K562 (cell line): ENCODE results near the gene SPHK1. TPM values are rescaled to one million over a fixed set of nuclear protein-coding genes. Genes with fewer than 3 reads are reported as not detected.

Experiments
- ATAC-seq: fragments of 200-7000 bp; cut with Tn5 transposase; 3 replicates; pipeline ENCODE4 v1.9.1; 2020; ENCODE audit warnings: moderate library complexity
- BruUV-seq: library from RNA; stranded (reverse); fragments of 400-500 nt; replicated peaks from 2 replicates; lab custom pipeline; 2021; lab: Mats Ljungman, UMichigan
- CTCF ChIA-PET: fragments of 300-600 bp; formaldehyde crosslinking; extraction: SDS; loops from one replicate; lab custom pipeline; 2021; ENCODE audit warnings: low intra/inter-chr PET ratio; lab: Yijun Ruan, JAX
- POLR2A ChIA-PET: fragments of 300-600, 350-650 bp; sonication (Branson Sonifier 250); formaldehyde crosslinking; extraction: SDS; loops from one replicate; lab custom pipeline; 2021; ENCODE audit warnings: antibody characterized with exemption, inconsistent platforms; lab: Yijun Ruan, JAX
- DNase-seq, 4 experiments: peaks; one replicate each; pipeline versions ENCODE4 v3.0.0 to v3.0.0-alpha.2; 2011 to 2018; ENCODE audit warnings: low spot score in 3 of 4, mixed read lengths in 3 of 4; ENCODE audit errors: extremely low read depth in 1 of 4
- FAIRE-seq: peaks from 2 replicates; lab custom pipeline; 2011; peaks lifted over from hg19 to GRCh38; lab: Jason Lieb, UNC
- H2AFZ ChIP-seq: 2 replicates; pipeline ENCODE4 v1.6.0; 2011; ENCODE audit warnings: low read depth, low read length, control low read depth, inconsistent platforms
- H3K27ac ChIP-seq: fragments of 200-600 bp; 3 replicates; pipeline ENCODE4 v1.8.0; 2011; ENCODE audit warnings: low read depth, mild to moderate bottlenecking, control low read depth, inconsistent platforms, low read length, moderate library complexity, mixed read lengths; ENCODE audit errors: extremely low read depth
- H3K27me3 ChIP-seq, 2 experiments: fragments of 300-600 bp in 1 of 2; 2 replicates in 1 of 2; 3 replicates in 1 of 2; pipeline versions ENCODE4 v1.6.0 to v1.8.0; 2011; ENCODE audit warnings: inconsistent platforms in 2 of 2, low read length in 2 of 2, mild to moderate bottlenecking in 1 of 2, mixed read lengths in 1 of 2, moderate library complexity in 1 of 2; ENCODE audit not compliant: control insufficient read depth in 2 of 2, insufficient read depth in 2 of 2
- H3K36me3 ChIP-seq: fragments of 300-600 bp; 3 replicates; pipeline ENCODE4 v1.8.0; 2011; ENCODE audit warnings: mild to moderate bottlenecking, low read length, inconsistent platforms; ENCODE audit not compliant: control insufficient read depth, insufficient read depth
- H3K4me1 ChIP-seq, 2 experiments: fragments of 200-600 bp in 1 of 2; replicated peaks in 1 of 2; 2 replicates in 1 of 2; 3 replicates in 1 of 2; pipeline versions ENCODE4 v1.5.1 to v1.8.0; 2011; ENCODE audit warnings: inconsistent platforms in 2 of 2, low read length in 2 of 2, mild to moderate bottlenecking in 1 of 2, mixed read lengths in 1 of 2, moderate library complexity in 1 of 2; ENCODE audit not compliant: control insufficient read depth in 2 of 2, insufficient read depth in 2 of 2
- H3K4me2 ChIP-seq: 2 replicates; pipeline ENCODE4 v1.6.1; 2011; ENCODE audit warnings: low read length, control low read depth, inconsistent platforms, mixed read lengths; ENCODE audit not compliant: insufficient read depth
- H3K4me3 ChIP-seq: fragments of 200-600 bp; sonication (generic), shearing (Covaris generic); 2 replicates; pipeline ENCODE4 v1.5.1; 2016; ENCODE audit warnings: control low read depth, inconsistent platforms
- H3K79me2 ChIP-seq: fragments of 200-600 bp; 3 replicates; pipeline ENCODE4 v1.8.0; 2011; ENCODE audit warnings: low read length, inconsistent platforms; ENCODE audit not compliant: control insufficient read depth, insufficient read depth
- H3K9ac ChIP-seq, 2 experiments: 2 replicates each; pipeline versions ENCODE4 v1.6.0 to v1.6.1; 2011; ENCODE audit warnings: low read depth in 2 of 2, low read length in 2 of 2, control low read depth in 1 of 2, inconsistent platforms in 1 of 2, mild to moderate bottlenecking in 1 of 2, mixed read lengths in 1 of 2; ENCODE audit not compliant: insufficient read depth in 1 of 2
- H3K9me1 ChIP-seq: one replicate; pipeline ENCODE4 v1.6.0; 2011; ENCODE audit warnings: inconsistent platforms, mild to moderate bottlenecking, low read length, moderate library complexity; ENCODE audit not compliant: control insufficient read depth, insufficient read depth
- H3K9me3 ChIP-seq: replicated peaks from 2 replicates; pipeline ENCODE4 v1.5.1; 2011; ENCODE audit warnings: low read depth, low read length, inconsistent platforms; ENCODE audit not compliant: control insufficient read depth, insufficient read depth
- H4K20me1 ChIP-seq: replicated peaks from 2 replicates; pipeline ENCODE4 v1.6.1; 2011; ENCODE audit warnings: low read length, inconsistent platforms, mixed read lengths; ENCODE audit not compliant: control insufficient read depth, insufficient read depth
- HDAC1 ChIP-seq, 2 experiments: fragments of 450-650 bp; IDR thresholded peaks; 2 replicates each; pipeline ENCODE4 v1.6.1; 2016 to 2017; ENCODE audit warnings: inconsistent platforms in 1 of 2, mild to moderate bottlenecking in 1 of 2, moderate library complexity in 1 of 2
- HNRNPUL1 ChIP-seq: fragments of 200-400 bp; formaldehyde crosslinking; IDR thresholded peaks from 2 replicates; pipeline ENCODE4 v1.6.1; 2017; ENCODE audit warnings: low read length
- MYC ChIP-seq, 2 experiments: fragments of 250-450 bp in 1 of 2; sonication (Bioruptor Pico) in 1 of 2; IDR thresholded peaks; 2 replicates each; pipeline versions ENCODE4 v1.5.1 to v1.6.1; 2012 to 2021; ENCODE audit warnings: low read depth in 2 of 2, borderline replicate concordance in 1 of 2, improper control_type of control experiment in 1 of 2, low read length in 1 of 2, mild to moderate bottlenecking in 1 of 2, moderate library complexity in 1 of 2
- TEAD4 ChIP-seq, 2 experiments: sonication (generic) in 1 of 2; formaldehyde crosslinking in 1 of 2; IDR thresholded peaks; 2 replicates each; pipeline versions ENCODE4 v1.6.1 to v1.8.0; 2012 to 2022; ENCODE audit warnings: borderline replicate concordance in 1 of 2, inconsistent platforms in 1 of 2, low read length in 1 of 2, mild to moderate bottlenecking in 1 of 2, missing genetic modification reagents in 1 of 2
- WGBS: fragments of 100-300 bp; shearing (Covaris generic); methylation state at CpG from one replicate; pipeline ENCODE4 v1.1.6; 2016; ENCODE audit warnings: low coverage, mixed read lengths; ENCODE audit not compliant: insufficient coverage; ENCODE audit errors: missing lambda C conversion rate; 5-methylcytosine and 5-hydroxymethylcytosine counted together
- in situ Hi-C: fragments of 300-500 bp; cut with MboI; formaldehyde crosslinking; loops from 4 replicates; pipeline ENCODE4 v1.15.0; 2018; ENCODE audit warnings: inconsistent platforms, mixed read lengths
- intact Hi-C: fragments of 100-400 bp; cut with micrococcal nuclease; formaldehyde crosslinking; loops from 2 replicates; pipeline ENCODE4 v1.14.2; 2022
- polyA plus RNA-seq, 8 experiments: library from polyadenylated mRNA; depleted of rRNA in 4 of 8; stranded (reverse) in 5 of 8; unstranded in 3 of 8; fragments of >200 nt; fragmentation: Nextera tagmentation in 2 of 8; fragmentation: Illumina TruSeq in 1 of 8; extraction: Ambion mirVana in 2 of 8; extraction: Trizol in 1 of 8; gene quantifications; 2 replicates each; pipeline versions ENCODE4 v1.2.1 to v1.2.3, GENCODE V29; 2011 to 2014; ENCODE audit warnings: inconsistent platforms in 1 of 8, missing spikeins in 1 of 8
- total RNA-seq, 7 experiments: library from RNA; depleted of rRNA in 6 of 7; stranded (reverse); fragments of >200 nt in 6 of 7; fragmentation: Illumina TruSeq in 2 of 7; extraction: Trizol in 2 of 7; gene quantifications; 2 replicates each; pipeline versions ENCODE4 v1.2.1 to v1.2.3, GENCODE V29; 2011 to 2021; ENCODE audit warnings: low replicate concordance in 1 of 7
- TF ChIP-seq, protein P1 (sequence below), 2 experiments: fragments of 450-650 bp; formaldehyde crosslinking in 1 of 2; IDR thresholded peaks; 2 replicates each; pipeline versions ENCODE4 v1.4.0 to v1.6.1; 2014 to 2020; ENCODE audit warnings: mild to moderate bottlenecking in 2 of 2, borderline replicate concordance in 1 of 2, low read depth in 1 of 2
- TF ChIP-seq, protein P2 (sequence below): sonication (generic); IDR thresholded peaks from 2 replicates; pipeline ENCODE4 v1.6.1; 2016
- TF ChIP-seq, protein P3 (sequence below), 3 experiments: IDR thresholded peaks in 2 of 3; conservative IDR thresholded peaks in 1 of 3; 2 replicates each; pipeline ENCODE4 v1.5.1; 2011 to 2012; ENCODE audit warnings: low read length in 3 of 3, mild to moderate bottlenecking in 3 of 3, control low read depth in 2 of 3, improper control_type of control experiment in 1 of 3, inconsistent platforms in 1 of 3, low read depth in 1 of 3, mixed read lengths in 1 of 3, moderate library complexity in 1 of 3; ENCODE audit not compliant: insufficient read depth in 2 of 3

The SPHK1 gene
- total and polyA plus RNA-seq, 9 of the 15 experiments (the other 6 are each of a cell fraction or from before 2014, with no cell fraction given), result 0.21 to 60.3 (median 14.5) TPM

DNA sequence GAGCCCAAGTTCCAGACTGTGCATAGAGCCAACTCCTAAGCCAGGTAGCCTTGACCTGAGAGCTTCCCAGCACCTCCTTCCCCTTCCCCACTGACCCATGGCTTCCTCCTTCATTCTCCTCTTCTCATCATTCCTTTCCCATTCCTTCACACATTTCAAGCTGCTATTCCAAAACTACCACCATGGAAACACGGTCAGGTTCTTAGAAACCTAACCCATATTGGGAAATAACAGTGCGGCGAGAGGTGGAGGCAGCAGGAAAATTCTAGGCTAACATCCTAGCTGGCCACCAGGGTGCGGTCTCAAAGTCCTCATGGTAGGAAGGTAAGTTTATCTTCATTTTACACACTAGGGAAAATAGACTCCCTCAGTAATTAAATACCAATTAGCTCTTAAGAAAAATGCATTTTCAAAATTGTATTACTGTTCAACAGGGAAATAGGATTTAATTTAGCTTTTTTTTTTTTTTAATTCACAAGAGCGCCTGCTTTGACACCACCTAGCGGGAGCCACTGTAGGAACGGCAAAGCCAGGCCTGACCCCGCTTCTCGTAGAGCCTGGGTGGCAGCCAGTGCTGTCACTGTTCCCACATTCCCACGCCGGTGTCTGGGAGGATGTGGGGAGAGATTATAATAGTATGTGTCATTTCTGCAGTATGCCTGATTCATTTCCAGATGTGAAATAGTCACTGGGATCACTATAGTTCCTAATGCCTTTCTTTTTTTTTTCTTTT, 14.0 kb upstream of the SPHK1 start:
- DNase-seq (peak; percentile 56 to 67 (median 58)), ATAC-seq (peak; percentile 83), FAIRE-seq (peak; percentile 90)
- Histone ChIP-seq H3K27ac (no peak overlapping the region; the same call in 2 of the 3 replicates), H3K79me2 (no peaks in the 10 kb centered on the region), H2AFZ (peak overlapping the region; percentile 76), H3K27me3 (no peaks in the 10 kb centered on the region), H3K9me1 (no peaks in the 10 kb centered on the region), H3K36me3 (no peaks in the 10 kb centered on the region), H3K4me1 (peaks cover 4 to 20% of the 10 kb centered on the region in 2 experiments; a peak in 4 of 5 replicates), H3K4me3 (no peak overlapping the region), H4K20me1 (no peaks in the 10 kb centered on the region), H3K9me3 (no peaks in the 10 kb centered on the region), H3K4me2 (peak overlapping the region; percentile 6; the same call in 1 of the 2 replicates), H3K9ac (peak overlapping the region; percentile 0 to 71; a peak in 2 of 4 replicates)
- intact Hi-C loops, result no loop called here
- BruUV-seq, result no TSS peak
- WGBS, result 20% methylated on average over 9 of the region's 11 CpGs
- ChIA-PET POLR2A (interaction anchor here (0.8 to 2.5 kb wide), 4 partner anchors 11 to 19 kb away, joined by 3 to 11 read pairs (median 7); partner anchors contain the start of genes PRPSAP1 and SPHK1), CTCF (interaction anchor here (1.0 to 1.6 kb wide), 5 partner anchors 15 to 90 kb away, joined by 4 to 13 read pairs (median 7); no protein-coding TSS in a partner anchor)
- in situ Hi-C loops, result no loop called here
- TF ChIP-seq MYC (IDR thresholded peaks at IDR 0.05; ENCODE audit: low read depth, low read length) (no peak; the same call in 1 of the 2 replicates), MYC (CRISPR knock-in tag; IDR thresholded peaks at IDR 0.05; ENCODE audit: borderline replicate concordance, low read depth) (no peak), TEAD4 (IDR thresholded peaks at IDR 0.05; ENCODE audit: low read length) (no peak), TEAD4 (CRISPR knock-in tag; IDR thresholded peaks at IDR 0.05; ENCODE audit: borderline replicate concordance) (no peak), HDAC1 (IDR thresholded peaks at IDR 0.05) (no peak), HNRNPUL1 (no peak)
- TF ChIP-seq, protein P1, sequence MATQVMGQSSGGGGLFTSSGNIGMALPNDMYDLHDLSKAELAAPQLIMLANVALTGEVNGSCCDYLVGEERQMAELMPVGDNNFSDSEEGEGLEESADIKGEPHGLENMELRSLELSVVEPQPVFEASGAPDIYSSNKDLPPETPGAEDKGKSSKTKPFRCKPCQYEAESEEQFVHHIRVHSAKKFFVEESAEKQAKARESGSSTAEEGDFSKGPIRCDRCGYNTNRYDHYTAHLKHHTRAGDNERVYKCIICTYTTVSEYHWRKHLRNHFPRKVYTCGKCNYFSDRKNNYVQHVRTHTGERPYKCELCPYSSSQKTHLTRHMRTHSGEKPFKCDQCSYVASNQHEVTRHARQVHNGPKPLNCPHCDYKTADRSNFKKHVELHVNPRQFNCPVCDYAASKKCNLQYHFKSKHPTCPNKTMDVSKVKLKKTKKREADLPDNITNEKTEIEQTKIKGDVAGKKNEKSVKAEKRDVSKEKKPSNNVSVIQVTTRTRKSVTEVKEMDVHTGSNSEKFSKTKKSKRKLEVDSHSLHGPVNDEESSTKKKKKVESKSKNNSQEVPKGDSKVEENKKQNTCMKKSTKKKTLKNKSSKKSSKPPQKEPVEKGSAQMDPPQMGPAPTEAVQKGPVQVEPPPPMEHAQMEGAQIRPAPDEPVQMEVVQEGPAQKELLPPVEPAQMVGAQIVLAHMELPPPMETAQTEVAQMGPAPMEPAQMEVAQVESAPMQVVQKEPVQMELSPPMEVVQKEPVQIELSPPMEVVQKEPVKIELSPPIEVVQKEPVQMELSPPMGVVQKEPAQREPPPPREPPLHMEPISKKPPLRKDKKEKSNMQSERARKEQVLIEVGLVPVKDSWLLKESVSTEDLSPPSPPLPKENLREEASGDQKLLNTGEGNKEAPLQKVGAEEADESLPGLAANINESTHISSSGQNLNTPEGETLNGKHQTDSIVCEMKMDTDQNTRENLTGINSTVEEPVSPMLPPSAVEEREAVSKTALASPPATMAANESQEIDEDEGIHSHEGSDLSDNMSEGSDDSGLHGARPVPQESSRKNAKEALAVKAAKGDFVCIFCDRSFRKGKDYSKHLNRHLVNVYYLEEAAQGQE (IDR thresholded peaks at IDR 0.05; ENCODE audit: borderline replicate concordance), result peak; percentile 52; the same call in 1 of the 2 replicates
- TF ChIP-seq, protein P1 (CRISPR knock-in tag; IDR thresholded peaks at IDR 0.05; ENCODE audit: low read depth), result no peak
- TF ChIP-seq, protein P2, sequence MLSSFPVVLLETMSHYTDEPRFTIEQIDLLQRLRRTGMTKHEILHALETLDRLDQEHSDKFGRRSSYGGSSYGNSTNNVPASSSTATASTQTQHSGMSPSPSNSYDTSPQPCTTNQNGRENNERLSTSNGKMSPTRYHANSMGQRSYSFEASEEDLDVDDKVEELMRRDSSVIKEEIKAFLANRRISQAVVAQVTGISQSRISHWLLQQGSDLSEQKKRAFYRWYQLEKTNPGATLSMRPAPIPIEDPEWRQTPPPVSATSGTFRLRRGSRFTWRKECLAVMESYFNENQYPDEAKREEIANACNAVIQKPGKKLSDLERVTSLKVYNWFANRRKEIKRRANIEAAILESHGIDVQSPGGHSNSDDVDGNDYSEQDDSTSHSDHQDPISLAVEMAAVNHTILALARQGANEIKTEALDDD, result no peak
- TF ChIP-seq, protein P3, sequence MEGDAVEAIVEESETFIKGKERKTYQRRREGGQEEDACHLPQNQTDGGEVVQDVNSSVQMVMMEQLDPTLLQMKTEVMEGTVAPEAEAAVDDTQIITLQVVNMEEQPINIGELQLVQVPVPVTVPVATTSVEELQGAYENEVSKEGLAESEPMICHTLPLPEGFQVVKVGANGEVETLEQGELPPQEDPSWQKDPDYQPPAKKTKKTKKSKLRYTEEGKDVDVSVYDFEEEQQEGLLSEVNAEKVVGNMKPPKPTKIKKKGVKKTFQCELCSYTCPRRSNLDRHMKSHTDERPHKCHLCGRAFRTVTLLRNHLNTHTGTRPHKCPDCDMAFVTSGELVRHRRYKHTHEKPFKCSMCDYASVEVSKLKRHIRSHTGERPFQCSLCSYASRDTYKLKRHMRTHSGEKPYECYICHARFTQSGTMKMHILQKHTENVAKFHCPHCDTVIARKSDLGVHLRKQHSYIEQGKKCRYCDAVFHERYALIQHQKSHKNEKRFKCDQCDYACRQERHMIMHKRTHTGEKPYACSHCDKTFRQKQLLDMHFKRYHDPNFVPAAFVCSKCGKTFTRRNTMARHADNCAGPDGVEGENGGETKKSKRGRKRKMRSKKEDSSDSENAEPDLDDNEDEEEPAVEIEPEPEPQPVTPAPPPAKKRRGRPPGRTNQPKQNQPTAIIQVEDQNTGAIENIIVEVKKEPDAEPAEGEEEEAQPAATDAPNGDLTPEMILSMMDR (IDR thresholded peaks at IDR 0.05 in 2 of 3, conservative IDR thresholded peaks at IDR 0.05 in 1 of 3; ENCODE audit: insufficient read depth in 2 of 3, low read depth in 1 of 3, low read length in 3 of 3), result peak; percentile 75 to 92 (median 85)
